ENCODE data around the gene TRPV2.
"Not testable (repeated sequence)": the region's sequence is repeated elsewhere in the genome, so short reads cannot be mapped to it uniquely, and the experiment has no call there.

The TRPV2 gene

GRCh38 chr17:16403847-16404246 is 11.5 kb upstream of the TRPV2 start:
- CTCF ChIA-PET: interaction anchor here (1.3 to 3.4 kb wide), 3 partner anchors 11 to 37 kb away, joined by 3 to 17 read pairs (median 3); partner anchors contain the start of gene TRPV2
- H3K27me3 ChIP-seq (replicated peaks in 2 of 5; ENCODE audit: control insufficient read depth in 4 of 5, insufficient read depth in 5 of 5, low read length in 4 of 5); H3K9me3 ChIP-seq (ENCODE audit: control extremely low read depth in 1 of 5, control insufficient read depth in 4 of 5, insufficient read depth in 2 of 5, low read depth in 1 of 5, low read length in 4 of 5); H3K27ac ChIP-seq (ENCODE audit: insufficient read depth in 1 of 2, low read depth in 1 of 2, low read length in 2 of 2, poor library complexity in 1 of 2, severe bottlenecking in 2 of 2); DNase-seq; POLR2A ChIA-PET; H3K36me3 ChIP-seq (ENCODE audit: control insufficient read depth in 4 of 4, insufficient read depth in 4 of 4, low read length in 3 of 4); H3K4me3 ChIP-seq (ENCODE audit: control insufficient read depth in 1 of 7, extremely low read depth in 1 of 7, insufficient read depth in 4 of 7, low read depth in 2 of 7, low read length in 6 of 7): not testable (repeated sequence)
- 96% methylated on average over 7 of the region's 9 CpGs for WGBS (ENCODE audit: insufficient coverage)
- H3K4me1 ChIP-seq (ENCODE audit: control extremely low read depth in 1 of 4, control insufficient read depth in 4 of 4, insufficient read depth in 4 of 4, low read length in 3 of 4): peaks cover 0 to 35% (median 15%) of the 10 kb centered on the region in 4 experiments

GRCh38 chr17:16406742-16407674 is 8.4 kb upstream of the TRPV2 start:
- WGBS (ENCODE audit: insufficient coverage): 5% methylated on average over 41 of the region's 67 CpGs
- POLR2A ChIA-PET: interaction anchor here (0.6 to 1.1 kb wide), 4 partner anchors 9 to 646 kb away, joined by 3 to 5 read pairs (median 4); partner anchors contain the start of gene TRPV2
- Histone ChIP-seq H3K9me3 (ENCODE audit: control extremely low read depth in 1 of 5, control insufficient read depth in 4 of 5, insufficient read depth in 2 of 5, low read depth in 1 of 5, low read length in 4 of 5) (no peaks in the 10 kb centered on the region), H3K27ac (ENCODE audit: insufficient read depth in 1 of 2, low read depth in 1 of 2, low read length in 2 of 2, poor library complexity in 1 of 2, severe bottlenecking in 2 of 2) (no peak overlapping the region), H3K4me1 (ENCODE audit: control extremely low read depth in 1 of 4, control insufficient read depth in 4 of 4, insufficient read depth in 4 of 4, low read length in 3 of 4) (peaks cover 0 to 20% (median 11%) of the 10 kb centered on the region in 4 experiments), H3K4me3 (ENCODE audit: control insufficient read depth in 1 of 7, extremely low read depth in 1 of 7, insufficient read depth in 4 of 7, low read depth in 2 of 7, low read length in 6 of 7) (peak overlapping the region; percentile 40 to 83 (median 70)), H3K27me3 (replicated peaks in 2 of 5; ENCODE audit: control insufficient read depth in 4 of 5, insufficient read depth in 5 of 5, low read length in 4 of 5) (no peaks in the 10 kb centered on the region), H3K36me3 (ENCODE audit: control insufficient read depth in 4 of 4, insufficient read depth in 4 of 4, low read length in 3 of 4) (no peaks in the 10 kb centered on the region)
- CTCF ChIA-PET: interaction anchor here (0.7 to 2.6 kb wide), 6 partner anchors 9 to 43 kb away, joined by 3 to 17 read pairs (median 4); partner anchors contain the start of gene TRPV2
- DNase-seq: peak; percentile 70 to 88 (median 83)

- ChIA-PET POLR2A (interaction anchor here (0.5 to 0.9 kb wide), 2 partner anchors 27 to 45 kb away, joined by 3 to 4 read pairs; partner anchors contain the start of gene UBB), CTCF (interaction anchor here (0.5 to 2.6 kb wide), 8 partner anchors 8 to 44 kb away, joined by 3 to 17 read pairs (median 4); partner anchors contain the start of gene TRPV2)
- H3K27me3 ChIP-seq (replicated peaks in 2 of 5; ENCODE audit: control insufficient read depth in 4 of 5, insufficient read depth in 5 of 5, low read length in 4 of 5): no peaks in the 10 kb centered on the region
- H3K4me3 ChIP-seq (ENCODE audit: control insufficient read depth in 1 of 7, extremely low read depth in 1 of 7, insufficient read depth in 4 of 7, low read depth in 2 of 7, low read length in 6 of 7): peak overlapping the region in 3 of 7 experiments; percentile 19 to 55 (median 42)
- peaks cover 0 to 20% (median 11%) of the 10 kb centered on the region in 4 experiments for H3K4me1 ChIP-seq (ENCODE audit: control extremely low read depth in 1 of 4, control insufficient read depth in 4 of 4, insufficient read depth in 4 of 4, low read length in 3 of 4)
- H3K9me3 ChIP-seq (ENCODE audit: control extremely low read depth in 1 of 5, control insufficient read depth in 4 of 5, insufficient read depth in 2 of 5, low read depth in 1 of 5, low read length in 4 of 5): no peaks in the 10 kb centered on the region
- DNase-seq: peak in 2 of 3 donors; percentile 66 to 67
- peak overlapping the region in 1 of 2 experiments; percentile 27 for H3K27ac ChIP-seq (ENCODE audit: insufficient read depth in 1 of 2, low read depth in 1 of 2, low read length in 2 of 2, poor library complexity in 1 of 2, severe bottlenecking in 2 of 2)
- 35% methylated on average over 9 of the region's 14 CpGs for WGBS (ENCODE audit: insufficient coverage)
- no peaks in the 10 kb centered on the region for H3K36me3 ChIP-seq (ENCODE audit: control insufficient read depth in 4 of 4, insufficient read depth in 4 of 4, low read length in 3 of 4)
Observed at GRCh38 chr17:16407911-16408588, 7.3 kb upstream of the TRPV2 start.

GRCh38 chr17:16417399-16417798 is 2.0 kb downstream of the TRPV2 start:
- POLR2A ChIA-PET: interaction anchor here (0.9 to 3.3 kb wide), 2 partner anchors 19 to 34 kb away, joined by 3 to 17 read pairs; no protein-coding TSS in a partner anchor
- no peak for DNase-seq
- CTCF ChIA-PET: interaction anchor here (0.7 to 6.3 kb wide), 8 partner anchors 9 to 112 kb away, joined by 3 to 67 read pairs (median 5); partner anchors contain the start of gene UBB
- Histone ChIP-seq H3K4me1 (ENCODE audit: control extremely low read depth in 1 of 4, control insufficient read depth in 4 of 4, insufficient read depth in 4 of 4, low read length in 3 of 4) (peaks cover 9 to 58% (median 57%) of the 10 kb centered on the region in 4 experiments), H3K27ac (ENCODE audit: insufficient read depth in 1 of 2, low read depth in 1 of 2, low read length in 2 of 2, poor library complexity in 1 of 2, severe bottlenecking in 2 of 2) (peak overlapping the region in 1 of 2 experiments; percentile 91), H3K4me3 (ENCODE audit: control insufficient read depth in 1 of 7, extremely low read depth in 1 of 7, insufficient read depth in 4 of 7, low read depth in 2 of 7, low read length in 6 of 7) (peak overlapping the region in 2 of 7 experiments; percentile 85 to 92), H3K9me3 (ENCODE audit: control extremely low read depth in 1 of 5, control insufficient read depth in 4 of 5, insufficient read depth in 2 of 5, low read depth in 1 of 5, low read length in 4 of 5) (no peaks in the 10 kb centered on the region), H3K36me3 (ENCODE audit: control insufficient read depth in 4 of 4, insufficient read depth in 4 of 4, low read length in 3 of 4) (peaks cover 7 to 38% (median 22%) of the 10 kb centered on the region in 4 experiments), H3K27me3 (replicated peaks in 2 of 5; ENCODE audit: control insufficient read depth in 4 of 5, insufficient read depth in 5 of 5, low read length in 4 of 5) (no peaks in the 10 kb centered on the region)
- WGBS (ENCODE audit: insufficient coverage): 100% methylated on average over 3 of the region's 7 CpGs

- CTCF ChIA-PET: interaction anchor here (1.0 to 6.3 kb wide), 9 partner anchors 10 to 65 kb away, joined by 3 to 67 read pairs (median 6); partner anchors contain the start of gene CENPV
- peak overlapping the region in 1 of 7 experiments; percentile 22 for H3K4me3 ChIP-seq (ENCODE audit: control insufficient read depth in 1 of 7, extremely low read depth in 1 of 7, insufficient read depth in 4 of 7, low read depth in 2 of 7, low read length in 6 of 7)
- H3K27ac ChIP-seq (ENCODE audit: insufficient read depth in 1 of 2, low read depth in 1 of 2, low read length in 2 of 2, poor library complexity in 1 of 2, severe bottlenecking in 2 of 2): peak overlapping the region in 1 of 2 experiments; percentile 21
- 97% methylated on average over 4 of the region's 7 CpGs for WGBS (ENCODE audit: insufficient coverage)
- POLR2A ChIA-PET: no interaction called here
- no peak for DNase-seq
- H3K4me1 ChIP-seq (ENCODE audit: control extremely low read depth in 1 of 4, control insufficient read depth in 4 of 4, insufficient read depth in 4 of 4, low read length in 3 of 4): peaks cover 9 to 58% (median 57%) of the 10 kb centered on the region in 4 experiments
- peaks cover 8 to 45% (median 29%) of the 10 kb centered on the region in 4 experiments for H3K36me3 ChIP-seq (ENCODE audit: control insufficient read depth in 4 of 4, insufficient read depth in 4 of 4, low read length in 3 of 4)
- no peaks in the 10 kb centered on the region for H3K27me3 ChIP-seq (replicated peaks in 2 of 5; ENCODE audit: control insufficient read depth in 4 of 5, insufficient read depth in 5 of 5, low read length in 4 of 5)
- H3K9me3 ChIP-seq (ENCODE audit: control extremely low read depth in 1 of 5, control insufficient read depth in 4 of 5, insufficient read depth in 2 of 5, low read depth in 1 of 5, low read length in 4 of 5): no peaks in the 10 kb centered on the region
Observed at GRCh38 chr17:16417896-16418684, 2.7 kb downstream of the TRPV2 start.

- peak overlapping the region in 1 of 2 experiments; percentile 21 for H3K27ac ChIP-seq (ENCODE audit: insufficient read depth in 1 of 2, low read depth in 1 of 2, low read length in 2 of 2, poor library complexity in 1 of 2, severe bottlenecking in 2 of 2)
- H3K4me3 ChIP-seq (ENCODE audit: control insufficient read depth in 1 of 7, extremely low read depth in 1 of 7, insufficient read depth in 4 of 7, low read depth in 2 of 7, low read length in 6 of 7): peak overlapping the region in 2 of 7 experiments; percentile 34 to 56
- H3K4me1 ChIP-seq (ENCODE audit: control extremely low read depth in 1 of 4, control insufficient read depth in 4 of 4, insufficient read depth in 4 of 4, low read length in 3 of 4): peaks cover 9 to 58% (median 57%) of the 10 kb centered on the region in 4 experiments
- no peaks in the 10 kb centered on the region for H3K27me3 ChIP-seq (replicated peaks in 2 of 5; ENCODE audit: control insufficient read depth in 4 of 5, insufficient read depth in 5 of 5, low read length in 4 of 5)
- CTCF ChIA-PET: interaction anchor here (1.0 to 6.3 kb wide), 7 partner anchors 11 to 66 kb away, joined by 3 to 67 read pairs (median 6); partner anchors contain the start of gene CENPV
- H3K36me3 ChIP-seq (ENCODE audit: control insufficient read depth in 4 of 4, insufficient read depth in 4 of 4, low read length in 3 of 4): peaks cover 13 to 51% (median 35%) of the 10 kb centered on the region in 4 experiments
- POLR2A ChIA-PET: interaction anchor here (0.7 kb wide), 1 partner anchor 118 kb away, joined by 4 read pairs; no protein-coding TSS in a partner anchor
- peak in 1 of 3 donors; percentile 16 for DNase-seq
- no peaks in the 10 kb centered on the region for H3K9me3 ChIP-seq (ENCODE audit: control extremely low read depth in 1 of 5, control insufficient read depth in 4 of 5, insufficient read depth in 2 of 5, low read depth in 1 of 5, low read length in 4 of 5)
- WGBS (ENCODE audit: insufficient coverage): 90% methylated on average over 1 of the region's 2 CpGs
Observed at GRCh38 chr17:16418685-16419068, 3.3 kb downstream of the TRPV2 start.
